HCT116 (cell line): ENCODE data around the gene GNB5. TPM values are rescaled to one million over a fixed set of nuclear protein-coding genes. Genes with fewer than 3 reads are reported as not detected.

ENCODE experiments used
- ATAC-seq: fragments of 200-7000 bp; cut with Tn5 transposase; 2 replicates; pipeline ENCODE4 v1.9.1; 2020; ENCODE audit warnings: mild to moderate bottlenecking, moderate library complexity
- BruUV-seq: library from RNA; stranded (reverse); fragments of 400-500 nt; replicated peaks from 2 replicates; lab custom pipeline; 2021; lab: Mats Ljungman, UMichigan
- CTCF ChIA-PET: fragments of 300-600 bp; sonication (Branson Sonifier 250); formaldehyde crosslinking; loops from one replicate; lab custom pipeline; 2021; ENCODE audit warnings: antibody characterized with exemption; lab: Charles Lee
- POLR2A ChIA-PET: fragments of 300-600, 350-600 bp; sonication (Branson Sonifier 250); formaldehyde crosslinking; loops from one replicate; lab custom pipeline; 2021; ENCODE audit warnings: antibody characterized with exemption; lab: Charles Lee
- RAD21 ChIA-PET, 2 experiments: fragments of 300-600 bp; sonication (Branson Sonifier 250); formaldehyde crosslinking; loops; one replicate each; lab custom pipeline; 2023; ENCODE audit warnings: low total read pairs in 2 of 2; ENCODE audit not compliant: uncharacterized antibody in 2 of 2, unreplicated experiment in 2 of 2, low non-redundant PET in 1 of 2; lab: Charles Lee
- DNase-seq: peaks from one replicate; pipeline ENCODE4 v3.0.0-alpha.2; 2010; ENCODE audit warnings: low read depth, low spot score
- H2AFZ ChIP-seq: fragments of 200-600 bp; shearing (Covaris generic), sonication (generic); 2 replicates; pipeline ENCODE4 v1.6.1; 2017; ENCODE audit warnings: low read depth, mixed run types, mixed read lengths, antibody characterized with exemption, low read length; ENCODE audit not compliant: poor library complexity, severe bottlenecking
- H3K27ac ChIP-seq: 2 replicates; pipeline ENCODE4 v1.5.1; 2012; ENCODE audit warnings: low read depth, low read length
- H3K27me3 ChIP-seq: fragments of 200-600 bp; sonication (generic); 2 replicates; pipeline ENCODE4 v1.6.1; 2016; ENCODE audit warnings: mixed run types, low read length, mixed read lengths; ENCODE audit not compliant: insufficient read depth
- H3K36me3 ChIP-seq, 2 experiments: fragments of 200-500 bp in 1 of 2; fragments of 200-600 bp in 1 of 2; sonication (Bioruptor generic) in 1 of 2; sonication (generic) in 1 of 2; 2 replicates each; pipeline versions ENCODE4 v1.5.1 to v1.6.1; 2014 to 2016; ENCODE audit warnings: low read length in 2 of 2, inconsistent platforms in 1 of 2, mixed read lengths in 1 of 2, mixed run types in 1 of 2; ENCODE audit not compliant: insufficient read depth in 2 of 2, control insufficient read depth in 1 of 2
- H3K4me1 ChIP-seq, 2 experiments: fragments of 200-600 bp in 1 of 2; sonication (generic) in 1 of 2; 2 replicates each; pipeline versions ENCODE4 v1.5.1 to v1.6.1; 2012 to 2017; ENCODE audit warnings: low read length in 2 of 2, inconsistent platforms in 1 of 2, mild to moderate bottlenecking in 1 of 2, mixed read lengths in 1 of 2, mixed run types in 1 of 2, moderate library complexity in 1 of 2; ENCODE audit not compliant: insufficient read depth in 2 of 2, control insufficient read depth in 1 of 2
- H3K4me2 ChIP-seq: fragments of 200-600 bp; sonication (generic); 2 replicates; pipeline ENCODE4 v1.6.1; 2017; ENCODE audit warnings: mixed run types, low read length, mixed read lengths
- H3K4me3 ChIP-seq, 2 experiments: fragments of 200-600 bp in 1 of 2; sonication (generic) in 1 of 2; replicated peaks in 1 of 2; 2 replicates each; pipeline ENCODE4 v1.5.1; 2011 to 2016; ENCODE audit warnings: low read length in 2 of 2, control low read depth in 1 of 2, low read depth in 1 of 2, mild to moderate bottlenecking in 1 of 2, mixed read lengths in 1 of 2, mixed run types in 1 of 2
- H3K79me2 ChIP-seq: fragments of 200-600 bp; sonication (generic); 2 replicates; pipeline ENCODE4 v1.6.1; 2017; ENCODE audit warnings: mild to moderate bottlenecking, mixed run types, low read length, moderate library complexity, mixed read lengths; ENCODE audit not compliant: insufficient read depth
- H3K9ac ChIP-seq: fragments of 200-600 bp; sonication (generic); 2 replicates; pipeline ENCODE4 v1.6.1; 2016; ENCODE audit warnings: low read length, mixed read lengths
- H3K9me2 ChIP-seq: fragments of 200-600 bp; sonication (generic), shearing (Covaris generic); 2 replicates; pipeline ENCODE4 v1.6.1; 2017; ENCODE audit warnings: mixed run types, mild to moderate bottlenecking, moderate library complexity; ENCODE audit not compliant: insufficient read depth
- H3K9me3 ChIP-seq, 2 experiments: fragments of 200-500 bp in 1 of 2; fragments of 200-600 bp in 1 of 2; sonication (Bioruptor generic) in 1 of 2; sonication (generic) in 1 of 2; 2 replicates each; pipeline ENCODE4 v1.6.1; 2014 to 2017; ENCODE audit warnings: low read length in 2 of 2, mixed read lengths in 2 of 2, inconsistent platforms in 1 of 2, low read depth in 1 of 2, mild to moderate bottlenecking in 1 of 2, mixed run types in 1 of 2, moderate library complexity in 1 of 2; ENCODE audit not compliant: control insufficient read depth in 1 of 2, insufficient read depth in 1 of 2
- H4K20me1 ChIP-seq: fragments of 200-600 bp; sonication (generic), shearing (Covaris generic); 2 replicates; pipeline ENCODE4 v1.6.1; 2017; ENCODE audit warnings: mixed run types, mild to moderate bottlenecking, moderate library complexity; ENCODE audit not compliant: insufficient read depth
- CBX3 ChIP-seq: IDR thresholded peaks from 2 replicates; pipeline ENCODE4 v1.6.1; 2012; ENCODE audit warnings: low read depth
- CEBPB ChIP-seq: IDR thresholded peaks from 2 replicates; pipeline ENCODE4 v1.6.1; 2012; ENCODE audit warnings: low read depth
- EGR1 ChIP-seq: IDR thresholded peaks from 2 replicates; pipeline ENCODE4 v1.6.1; 2012; ENCODE audit warnings: low read depth
- ELF1 ChIP-seq: IDR thresholded peaks from 2 replicates; pipeline ENCODE4 v1.6.1; 2012; ENCODE audit warnings: low read depth, borderline replicate concordance
- EZH2 ChIP-seq: fragments of 200-600 bp; sonication (generic); IDR thresholded peaks from 2 replicates; pipeline ENCODE4 v1.6.1; 2017; ENCODE audit warnings: antibody characterized with exemption, mixed run types
- EZH2phosphoT487 ChIP-seq: fragments of 200-600 bp; IDR thresholded peaks from 2 replicates; pipeline ENCODE4 v1.6.1; 2018; ENCODE audit warnings: antibody characterized with exemption, borderline replicate concordance
- JUND ChIP-seq: IDR thresholded peaks from 2 replicates; pipeline ENCODE4 v1.6.1; 2012
- POLR2AphosphoS5 ChIP-seq: IDR thresholded peaks from 2 replicates; pipeline ENCODE4 v1.6.1; 2011; ENCODE audit warnings: mild to moderate bottlenecking, low read depth, low read length, moderate library complexity
- RAD21 ChIP-seq: IDR thresholded peaks from 2 replicates; pipeline ENCODE4 v1.6.1; 2012; ENCODE audit warnings: low read depth, mild to moderate bottlenecking
- SP1 ChIP-seq: IDR thresholded peaks from 2 replicates; pipeline ENCODE4 v1.6.1; 2012; ENCODE audit warnings: low read depth
- SRF ChIP-seq: IDR thresholded peaks from 2 replicates; pipeline ENCODE4 v1.6.1; 2012; ENCODE audit warnings: low read depth
- TCF7L2 ChIP-seq: IDR thresholded peaks from 2 replicates; pipeline ENCODE4 v1.7.0; 2011; ENCODE audit warnings: borderline replicate concordance, inconsistent platforms; ENCODE audit not compliant: insufficient read depth, insufficient read length; ENCODE audit errors: extremely low read depth
- YY1 ChIP-seq: IDR thresholded peaks from 2 replicates; pipeline ENCODE4 v1.6.1; 2011; ENCODE audit warnings: low read length, low read depth, moderate library complexity, mild to moderate bottlenecking; ENCODE audit not compliant: insufficient replicate concordance; ENCODE audit errors: extremely low read depth
- ZFX ChIP-seq: fragments of 450-650 bp; IDR thresholded peaks from 2 replicates; pipeline ENCODE4 v1.6.1; 2017
- intact Hi-C: fragments of 100-400 bp; cut with micrococcal nuclease; formaldehyde crosslinking; loops from 2 replicates; pipeline ENCODE4 v1.10.0; 2022
- total RNA-seq: library from RNA; stranded (reverse); gene quantifications from one replicate; pipeline ENCODE4 v1.2.1, GENCODE V29; 2021; ENCODE audit not compliant: unreplicated experiment
- TF ChIP-seq, protein P1 (sequence below): IDR thresholded peaks from 2 replicates; pipeline ENCODE4 v1.6.1; 2012
- TF ChIP-seq, protein P2 (sequence below), 3 experiments: fragments of 200-600 bp in 1 of 3; sonication (generic) in 1 of 3; IDR thresholded peaks in 2 of 3; conservative IDR thresholded peaks in 1 of 3; 2 replicates each; pipeline ENCODE4 v1.5.1; 2012 to 2017; ENCODE audit warnings: low read depth in 2 of 3, low read length in 2 of 3, antibody characterized with exemption in 1 of 3, borderline replicate concordance in 1 of 3, control low read depth in 1 of 3, mild to moderate bottlenecking in 1 of 3, mixed read lengths in 1 of 3, mixed run types in 1 of 3, moderate library complexity in 1 of 3; ENCODE audit not compliant: insufficient read depth in 1 of 3
- TF ChIP-seq, protein P3 (sequence below): IDR thresholded peaks from 2 replicates; pipeline ENCODE4 v1.6.1; 2012
- TF ChIP-seq, protein P4 (sequence below): IDR thresholded peaks from 2 replicates; pipeline ENCODE4 v1.6.1; 2012; ENCODE audit warnings: low read depth

Gene GNB5
- total RNA-seq, 1 experiment from 2014 or later: 27.6 TPM

DNA sequence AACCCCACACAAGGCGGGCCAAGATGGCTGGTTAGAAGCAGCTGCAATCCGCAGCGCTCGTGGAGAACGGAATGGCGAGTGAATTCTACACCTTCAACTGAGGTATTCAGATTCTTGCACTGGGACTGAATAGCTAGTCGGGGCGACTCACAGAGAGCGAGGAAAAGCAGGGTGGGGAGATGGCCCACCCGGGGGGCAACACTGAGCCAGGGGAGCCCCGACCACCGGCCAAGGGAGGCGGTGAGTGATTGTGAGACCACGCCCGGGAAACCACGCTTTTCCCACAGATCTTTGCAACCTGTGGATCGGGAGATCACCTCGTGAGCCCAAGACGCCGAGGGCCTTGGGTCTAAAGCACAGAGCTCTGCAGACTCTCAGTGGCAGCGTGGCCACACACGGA is 28.3 kb downstream of the GNB5 start:
- no peak for DNase-seq
- RAD21 ChIA-PET: no interaction called here
- H2AFZ ChIP-seq: no peak overlapping the region
- ATAC-seq: no peak
- H3K4me2 ChIP-seq: no peak overlapping the region
- H3K27ac ChIP-seq: no peak overlapping the region
- CTCF ChIA-PET: no interaction called here
- intact Hi-C loops: no loop called here
- no peak overlapping the region for H3K4me3 ChIP-seq
- POLR2A ChIA-PET: no interaction called here
- TF ChIP-seq ELF1 (no peak), SRF (no peak), SP1 (no peak), POLR2AphosphoS5 (no peak), EZH2 (no peak), EGR1 (no peak), ZFX (no peak), YY1 (no peak), CEBPB (no peak), TCF7L2 (no peak), EZH2phosphoT487 (no peak), CBX3 (no peak), RAD21 (no peak), JUND (no peak)
- TF ChIP-seq, protein P1, sequence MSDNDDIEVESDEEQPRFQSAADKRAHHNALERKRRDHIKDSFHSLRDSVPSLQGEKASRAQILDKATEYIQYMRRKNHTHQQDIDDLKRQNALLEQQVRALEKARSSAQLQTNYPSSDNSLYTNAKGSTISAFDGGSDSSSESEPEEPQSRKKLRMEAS: no peak
- TF ChIP-seq, protein P2, sequence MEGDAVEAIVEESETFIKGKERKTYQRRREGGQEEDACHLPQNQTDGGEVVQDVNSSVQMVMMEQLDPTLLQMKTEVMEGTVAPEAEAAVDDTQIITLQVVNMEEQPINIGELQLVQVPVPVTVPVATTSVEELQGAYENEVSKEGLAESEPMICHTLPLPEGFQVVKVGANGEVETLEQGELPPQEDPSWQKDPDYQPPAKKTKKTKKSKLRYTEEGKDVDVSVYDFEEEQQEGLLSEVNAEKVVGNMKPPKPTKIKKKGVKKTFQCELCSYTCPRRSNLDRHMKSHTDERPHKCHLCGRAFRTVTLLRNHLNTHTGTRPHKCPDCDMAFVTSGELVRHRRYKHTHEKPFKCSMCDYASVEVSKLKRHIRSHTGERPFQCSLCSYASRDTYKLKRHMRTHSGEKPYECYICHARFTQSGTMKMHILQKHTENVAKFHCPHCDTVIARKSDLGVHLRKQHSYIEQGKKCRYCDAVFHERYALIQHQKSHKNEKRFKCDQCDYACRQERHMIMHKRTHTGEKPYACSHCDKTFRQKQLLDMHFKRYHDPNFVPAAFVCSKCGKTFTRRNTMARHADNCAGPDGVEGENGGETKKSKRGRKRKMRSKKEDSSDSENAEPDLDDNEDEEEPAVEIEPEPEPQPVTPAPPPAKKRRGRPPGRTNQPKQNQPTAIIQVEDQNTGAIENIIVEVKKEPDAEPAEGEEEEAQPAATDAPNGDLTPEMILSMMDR (IDR thresholded peaks at IDR 0.05 in 2 of 3, conservative IDR thresholded peaks at IDR 0.05 in 1 of 3; ENCODE audit: borderline replicate concordance in 1 of 3, insufficient read depth in 1 of 3, low read depth in 2 of 3, low read length in 2 of 3): no peak
- TF ChIP-seq, protein P3, sequence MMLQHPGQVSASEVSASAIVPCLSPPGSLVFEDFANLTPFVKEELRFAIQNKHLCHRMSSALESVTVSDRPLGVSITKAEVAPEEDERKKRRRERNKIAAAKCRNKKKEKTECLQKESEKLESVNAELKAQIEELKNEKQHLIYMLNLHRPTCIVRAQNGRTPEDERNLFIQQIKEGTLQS: no peak
- TF ChIP-seq, protein P4, sequence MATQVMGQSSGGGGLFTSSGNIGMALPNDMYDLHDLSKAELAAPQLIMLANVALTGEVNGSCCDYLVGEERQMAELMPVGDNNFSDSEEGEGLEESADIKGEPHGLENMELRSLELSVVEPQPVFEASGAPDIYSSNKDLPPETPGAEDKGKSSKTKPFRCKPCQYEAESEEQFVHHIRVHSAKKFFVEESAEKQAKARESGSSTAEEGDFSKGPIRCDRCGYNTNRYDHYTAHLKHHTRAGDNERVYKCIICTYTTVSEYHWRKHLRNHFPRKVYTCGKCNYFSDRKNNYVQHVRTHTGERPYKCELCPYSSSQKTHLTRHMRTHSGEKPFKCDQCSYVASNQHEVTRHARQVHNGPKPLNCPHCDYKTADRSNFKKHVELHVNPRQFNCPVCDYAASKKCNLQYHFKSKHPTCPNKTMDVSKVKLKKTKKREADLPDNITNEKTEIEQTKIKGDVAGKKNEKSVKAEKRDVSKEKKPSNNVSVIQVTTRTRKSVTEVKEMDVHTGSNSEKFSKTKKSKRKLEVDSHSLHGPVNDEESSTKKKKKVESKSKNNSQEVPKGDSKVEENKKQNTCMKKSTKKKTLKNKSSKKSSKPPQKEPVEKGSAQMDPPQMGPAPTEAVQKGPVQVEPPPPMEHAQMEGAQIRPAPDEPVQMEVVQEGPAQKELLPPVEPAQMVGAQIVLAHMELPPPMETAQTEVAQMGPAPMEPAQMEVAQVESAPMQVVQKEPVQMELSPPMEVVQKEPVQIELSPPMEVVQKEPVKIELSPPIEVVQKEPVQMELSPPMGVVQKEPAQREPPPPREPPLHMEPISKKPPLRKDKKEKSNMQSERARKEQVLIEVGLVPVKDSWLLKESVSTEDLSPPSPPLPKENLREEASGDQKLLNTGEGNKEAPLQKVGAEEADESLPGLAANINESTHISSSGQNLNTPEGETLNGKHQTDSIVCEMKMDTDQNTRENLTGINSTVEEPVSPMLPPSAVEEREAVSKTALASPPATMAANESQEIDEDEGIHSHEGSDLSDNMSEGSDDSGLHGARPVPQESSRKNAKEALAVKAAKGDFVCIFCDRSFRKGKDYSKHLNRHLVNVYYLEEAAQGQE: no peak
- no peaks in the 10 kb centered on the region for H3K27me3 ChIP-seq
- H3K36me3 ChIP-seq: no peaks in the 10 kb centered on the region
- H3K9me3 ChIP-seq: no peaks in the 10 kb centered on the region
- no TSS peak for BruUV-seq
- H3K9ac ChIP-seq: no peak overlapping the region
- H4K20me1 ChIP-seq: no peaks in the 10 kb centered on the region
- no peaks in the 10 kb centered on the region for H3K4me1 ChIP-seq
- H3K79me2 ChIP-seq: 0 out of 2 replicates have a peak, but pooled peaks cover 3% of the 10 kb centered on the region
- no peaks in the 10 kb centered on the region for H3K9me2 ChIP-seq
